K562 (cell line): ENCODE measurements around the gene C9orf40. TPM values are rescaled to one million over a fixed set of nuclear protein-coding genes. Genes with fewer than 3 reads are reported as not detected.

Experiments used
- ATF1 ChIP-seq, 2 experiments: fragments of 450-650 bp in 1 of 2; IDR thresholded peaks; 2 replicates each; pipeline ENCODE4 v1.6.1; 2016; ENCODE audit warnings: missing compliant biosample characterization in 1 of 2, missing genetic modification characterization in 1 of 2
- CREB3L1 ChIP-seq: fragments of 450-650 bp; IDR thresholded peaks from 2 replicates; pipeline ENCODE4 v1.6.1; 2014; ENCODE audit warnings: low read depth, mild to moderate bottlenecking, moderate library complexity, borderline replicate concordance
- E2F6 ChIP-seq, 2 experiments: IDR thresholded peaks; 2 replicates each; pipeline ENCODE4 v1.6.1; 2011; ENCODE audit warnings: borderline replicate concordance in 1 of 2, control low read depth in 1 of 2, low read depth in 1 of 2, low read length in 1 of 2, mild to moderate bottlenecking in 1 of 2, mixed read lengths in 1 of 2, moderate library complexity in 1 of 2; ENCODE audit not compliant: insufficient read depth in 1 of 2, insufficient read length in 1 of 2, poor library complexity in 1 of 2, severe bottlenecking in 1 of 2; ENCODE audit errors: extremely low read depth in 1 of 2
- FOXM1 ChIP-seq, 2 experiments: fragments of 450-650 bp in 1 of 2; sonication (generic) in 1 of 2; formaldehyde crosslinking in 1 of 2; IDR thresholded peaks; 2 replicates each; pipeline versions ENCODE4 v1.6.1 to v1.9.0; 2017 to 2022; ENCODE audit warnings: low read depth in 2 of 2, mild to moderate bottlenecking in 2 of 2, missing genetic modification reagents in 1 of 2, moderate library complexity in 1 of 2
- GABPA ChIP-seq: fragments of 200-800 bp; sonication (Bioruptor generic); conservative IDR thresholded peaks from 2 replicates; pipeline ENCODE4 v1.6.1; 2016; ENCODE audit warnings: low read depth, missing genetic modification characterization, missing compliant biosample characterization
- HCFC1 ChIP-seq: IDR thresholded peaks from 2 replicates; pipeline ENCODE4 v1.6.1; 2012; ENCODE audit warnings: low read depth, low read length, improper control_type of control experiment
- L3MBTL2 ChIP-seq: fragments of 450-650 bp; IDR thresholded peaks from 2 replicates; pipeline ENCODE4 v1.6.1; 2016; ENCODE audit warnings: mild to moderate bottlenecking, moderate library complexity
- MYBL2 ChIP-seq, 2 experiments: fragments of 450-650 bp in 1 of 2; sonication (generic) in 1 of 2; formaldehyde crosslinking in 1 of 2; IDR thresholded peaks; 2 replicates each; pipeline versions ENCODE4 v1.6.1 to v1.8.1; 2017 to 2022; ENCODE audit warnings: borderline replicate concordance in 1 of 2, inconsistent platforms in 1 of 2, low read depth in 1 of 2, mild to moderate bottlenecking in 1 of 2, missing genetic modification reagents in 1 of 2, moderate library complexity in 1 of 2
- NRF1 ChIP-seq, 2 experiments: fragments of 450-650 bp; IDR thresholded peaks in 1 of 2; conservative IDR thresholded peaks in 1 of 2; 2 replicates each; pipeline ENCODE4 v1.6.1; 2014; ENCODE audit warnings: mild to moderate bottlenecking in 2 of 2
- PCBP1 ChIP-seq: fragments of 200-400 bp; formaldehyde crosslinking; IDR thresholded peaks from 2 replicates; pipeline ENCODE4 v1.6.1; 2018; ENCODE audit warnings: mild to moderate bottlenecking, low read depth, low read length; ENCODE audit not compliant: poor library complexity, severe bottlenecking
- POLR3G ChIP-seq: IDR thresholded peaks from 2 replicates; pipeline ENCODE4 v1.6.1; 2011; ENCODE audit not compliant: insufficient read length, insufficient replicate concordance; ENCODE audit errors: extremely low read depth
- RBFOX2 ChIP-seq: fragments of 200-400 bp; formaldehyde crosslinking; IDR thresholded peaks from 2 replicates; pipeline ENCODE4 v1.6.1; 2017; ENCODE audit warnings: low read depth, mild to moderate bottlenecking, low read length, moderate library complexity
- SIN3B ChIP-seq: fragments of 450-650 bp; IDR thresholded peaks from 2 replicates; pipeline ENCODE4 v1.6.1; 2017; ENCODE audit warnings: low read depth, mild to moderate bottlenecking, moderate library complexity
- SRSF3 ChIP-seq: fragments of 200-400 bp; formaldehyde crosslinking; IDR thresholded peaks from 2 replicates; pipeline ENCODE4 v1.6.1; 2016; ENCODE audit warnings: mild to moderate bottlenecking, low read length, moderate library complexity; ENCODE audit not compliant: insufficient read depth
- TARDBP ChIP-seq: fragments of 450-650 bp; IDR thresholded peaks from 2 replicates; pipeline ENCODE4 v1.6.1; 2016
- ZNF609 ChIP-seq: sonication (generic); formaldehyde crosslinking; IDR thresholded peaks from 2 replicates; pipeline ENCODE4 v1.8.1; 2023; ENCODE audit warnings: missing genetic modification reagents, mild to moderate bottlenecking, borderline replicate concordance
- polyA plus RNA-seq, 8 experiments: library from polyadenylated mRNA; depleted of rRNA in 4 of 8; stranded (reverse) in 5 of 8; unstranded in 3 of 8; fragments of >200 nt; fragmentation: Nextera tagmentation in 2 of 8; fragmentation: Illumina TruSeq in 1 of 8; extraction: Ambion mirVana in 2 of 8; extraction: Trizol in 1 of 8; gene quantifications; 2 replicates each; pipeline versions ENCODE4 v1.2.1 to v1.2.3, GENCODE V29; 2011 to 2014; ENCODE audit warnings: inconsistent platforms in 1 of 8, missing spikeins in 1 of 8
- total RNA-seq, 7 experiments: library from RNA; depleted of rRNA in 6 of 7; stranded (reverse); fragments of >200 nt in 6 of 7; fragmentation: Illumina TruSeq in 2 of 7; extraction: Trizol in 2 of 7; gene quantifications; 2 replicates each; pipeline versions ENCODE4 v1.2.1 to v1.2.3, GENCODE V29; 2011 to 2021; ENCODE audit warnings: low replicate concordance in 1 of 7

C9orf40 gene
- total and polyA plus RNA-seq, 9 of the 15 experiments (the other 6 are each of a cell fraction or from before 2014, with no cell fraction given), result 5.6 to 17.3 (median 8.7) TPM

GRCh38 chr9:74952201-74953151, at the start of gene C9orf40 (continued):
- TF ChIP-seq RBFOX2, result peak; percentile 92
- TF ChIP-seq SIN3B, result no peak; the same call in 1 of the 2 replicates
- peak; percentile 93 to 94 for TF ChIP-seq NRF1 (conservative IDR thresholded peaks at IDR 0.05 in 1 of 2, IDR thresholded peaks at IDR 0.05 in 1 of 2)
- TF ChIP-seq ATF1 (CRISPR knock-in tag; IDR thresholded peaks at IDR 0.05), result 0 out of 2 replicates have a peak, but pooled peaks have one; percentile 24
- peak; percentile 67 for TF ChIP-seq ATF1 (tag; IDR thresholded peaks at IDR 0.05)
- peak; percentile 63; the same call in 1 of the 2 replicates for TF ChIP-seq CREB3L1
- no peak for TF ChIP-seq FOXM1 (IDR thresholded peaks at IDR 0.05; ENCODE audit: low read depth)
- peak; percentile 62; the same call in 1 of the 2 replicates for TF ChIP-seq FOXM1 (CRISPR knock-in tag; IDR thresholded peaks at IDR 0.05; ENCODE audit: low read depth)
- no peak; the same call in 1 of the 2 replicates for TF ChIP-seq HCFC1
- TF ChIP-seq MYBL2 (IDR thresholded peaks at IDR 0.05; ENCODE audit: low read depth), result peak; percentile 75
- TF ChIP-seq MYBL2 (CRISPR knock-in tag; IDR thresholded peaks at IDR 0.05; ENCODE audit: borderline replicate concordance), result no peak
- TF ChIP-seq SRSF3, result no peak
- TF ChIP-seq PCBP1, result peak; percentile 34
- TF ChIP-seq L3MBTL2, result peak; percentile 95
- 0 out of 2 replicates have a peak, but pooled peaks have one; percentile 54 for TF ChIP-seq ZNF609 (CRISPR knock-in tag)
- no peak for TF ChIP-seq TARDBP
- no peak for TF ChIP-seq POLR3G
- TF ChIP-seq E2F6 (IDR thresholded peaks at IDR 0.05; ENCODE audit: borderline replicate concordance in 1 of 2, extremely low read depth in 1 of 2, insufficient read depth in 1 of 2, insufficient read length in 1 of 2, low read depth in 1 of 2, low read length in 1 of 2, poor library complexity in 1 of 2, severe bottlenecking in 1 of 2), result peak; percentile 76 to 87
- peak; percentile 88 for TF ChIP-seq GABPA (tag)
